Stimulated activated CD4-positive, alpha-beta T cell treated with anti-CD3 and anti-CD28 coated beads, Interleukin-2, amount 100 ng/mL, for 4 hours (primary cell): ENCODE results near the gene PDE3B.
"Not testable (repeated sequence)": the region's sequence is repeated elsewhere in the genome, so short reads cannot be mapped to it uniquely, and the experiment has no call there.

Source experiments
- DNase-seq: peaks from one replicate; pipeline ENCODE4 v3.0.0-alpha.2; 2020; ENCODE audit warnings: low read depth

The PDE3B gene

DNA sequence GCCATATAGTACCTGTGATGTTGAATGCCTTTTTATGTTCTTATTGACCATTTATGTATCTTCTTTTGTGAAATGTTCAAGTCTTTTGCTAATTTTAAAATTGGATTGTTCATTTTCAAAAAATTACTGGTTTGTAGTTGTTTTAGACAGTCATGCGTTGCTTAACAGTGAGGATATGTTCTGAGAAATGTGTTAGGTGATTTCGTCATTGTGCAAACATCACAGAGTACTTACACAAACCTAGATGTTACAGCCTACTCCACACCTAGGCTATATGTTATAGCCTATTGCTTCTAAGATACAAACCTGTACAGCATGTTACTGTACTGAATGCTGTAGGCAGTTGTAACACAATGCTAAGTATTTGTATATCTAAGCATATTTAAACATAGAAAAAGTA is 32.5 kb downstream of the PDE3B start:
- no peak for DNase-seq

DNA sequence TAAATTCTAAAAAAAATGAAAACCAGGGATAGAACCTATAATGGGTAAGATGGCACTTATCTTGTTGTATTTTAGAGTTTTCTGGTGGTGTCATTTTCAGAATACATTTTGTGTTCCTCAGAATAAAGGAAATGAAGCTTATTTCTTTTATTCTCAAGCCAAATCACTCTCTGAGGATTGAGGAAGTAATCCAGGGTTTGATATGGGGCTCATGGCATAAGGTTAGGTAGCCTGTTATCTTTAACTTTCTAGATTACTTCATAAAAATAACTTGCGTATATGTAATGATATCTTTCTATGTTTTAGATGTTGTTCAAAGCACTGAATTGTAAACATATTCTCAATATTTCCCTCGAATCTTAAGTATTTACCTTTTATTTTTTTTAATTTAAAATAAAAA is 33.5 kb downstream of the PDE3B start:
- no peak for DNase-seq

DNA sequence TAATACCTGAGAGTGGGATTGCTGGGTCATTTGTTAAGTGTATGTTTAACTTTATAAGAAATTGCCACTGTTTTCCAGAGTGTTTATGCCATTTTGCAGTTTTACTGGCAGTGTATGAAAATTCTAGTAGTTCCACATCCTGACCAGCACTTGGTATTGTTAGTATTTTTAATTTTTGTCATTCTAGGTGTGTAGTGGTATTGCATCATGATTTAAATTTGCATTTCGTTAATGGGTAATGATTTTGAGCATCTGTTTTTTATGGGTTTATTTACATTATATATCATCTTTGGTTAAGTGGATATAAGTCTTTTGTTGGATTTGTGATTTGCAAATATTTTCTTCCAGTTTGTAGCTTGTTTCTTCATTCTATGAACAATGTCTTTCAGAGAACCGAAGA is 34.7 kb downstream of the PDE3B start:
- DNase-seq = no peak

DNA sequence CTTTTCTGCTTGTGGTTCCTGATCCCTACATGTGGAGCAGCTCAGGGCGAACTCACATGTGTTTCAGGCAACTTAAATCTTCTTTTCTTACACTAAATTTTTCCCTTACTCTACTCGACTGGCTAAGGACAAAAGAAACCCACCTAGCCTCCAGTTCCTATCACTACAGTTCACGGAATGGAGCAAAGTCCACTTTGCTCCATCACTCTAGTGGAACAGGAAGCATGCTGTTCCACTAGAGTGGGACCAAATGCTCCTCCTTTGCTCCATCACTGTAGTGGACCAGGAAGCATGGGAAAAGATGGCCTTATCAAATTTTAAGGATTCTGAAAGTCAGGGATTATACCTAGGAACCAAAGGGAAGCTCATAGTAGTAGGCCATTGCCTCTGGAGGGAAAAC is 36.1 kb downstream of the PDE3B start:
- no peak for DNase-seq

DNA sequence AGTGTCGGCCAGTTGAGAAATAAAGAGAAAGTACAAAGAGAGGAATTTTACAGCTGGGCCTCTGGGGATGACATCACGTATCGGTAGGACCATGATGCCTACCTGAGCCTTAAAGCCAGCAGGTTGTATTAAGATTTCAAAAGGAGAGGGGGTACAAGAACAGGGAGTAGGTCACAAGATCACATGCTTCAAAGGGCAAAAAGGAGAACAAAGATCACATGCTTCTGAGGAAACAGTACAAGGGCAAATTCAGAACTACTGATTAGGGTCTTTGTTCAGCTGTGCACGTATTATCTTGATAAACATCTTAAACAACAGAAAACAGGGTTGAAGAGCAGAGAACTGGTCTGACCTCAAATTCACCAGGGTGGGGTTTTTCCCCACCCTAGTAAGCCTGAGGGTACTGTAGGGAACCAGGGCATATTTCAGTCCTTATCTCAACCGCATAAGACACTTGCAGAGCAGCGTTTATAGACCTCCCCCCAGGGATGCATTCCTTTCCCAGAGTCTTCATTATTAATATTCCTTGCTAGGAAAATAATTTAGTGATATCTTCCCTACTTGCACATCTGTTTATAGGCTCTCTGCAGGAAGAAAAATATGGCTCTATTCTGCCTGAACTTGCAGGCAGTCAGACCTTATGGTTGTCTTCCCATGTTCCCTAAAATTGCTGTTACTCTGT is 40.8 kb downstream of the PDE3B start:
- DNase-seq = not testable (repeated sequence)

DNA sequence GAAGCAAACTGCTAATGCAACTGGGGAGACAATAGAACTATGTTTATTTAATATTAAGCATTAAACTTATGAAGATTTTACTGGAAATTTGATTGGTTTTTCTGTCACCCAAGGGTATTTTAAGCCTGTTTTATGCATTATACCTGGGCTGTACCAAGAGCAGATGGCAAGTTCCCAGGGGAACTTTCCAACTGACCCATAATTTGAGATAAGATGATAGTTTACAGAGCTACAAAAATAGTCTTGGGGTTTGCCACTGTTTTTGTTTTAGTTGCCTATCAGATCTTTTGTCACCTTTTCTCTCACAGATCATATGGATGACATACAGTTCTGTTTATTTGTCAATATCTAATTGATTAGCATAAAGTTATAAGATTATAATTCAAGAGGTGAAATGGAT is 43.9 kb downstream of the PDE3B start:
- DNase-seq = no peak

DNA sequence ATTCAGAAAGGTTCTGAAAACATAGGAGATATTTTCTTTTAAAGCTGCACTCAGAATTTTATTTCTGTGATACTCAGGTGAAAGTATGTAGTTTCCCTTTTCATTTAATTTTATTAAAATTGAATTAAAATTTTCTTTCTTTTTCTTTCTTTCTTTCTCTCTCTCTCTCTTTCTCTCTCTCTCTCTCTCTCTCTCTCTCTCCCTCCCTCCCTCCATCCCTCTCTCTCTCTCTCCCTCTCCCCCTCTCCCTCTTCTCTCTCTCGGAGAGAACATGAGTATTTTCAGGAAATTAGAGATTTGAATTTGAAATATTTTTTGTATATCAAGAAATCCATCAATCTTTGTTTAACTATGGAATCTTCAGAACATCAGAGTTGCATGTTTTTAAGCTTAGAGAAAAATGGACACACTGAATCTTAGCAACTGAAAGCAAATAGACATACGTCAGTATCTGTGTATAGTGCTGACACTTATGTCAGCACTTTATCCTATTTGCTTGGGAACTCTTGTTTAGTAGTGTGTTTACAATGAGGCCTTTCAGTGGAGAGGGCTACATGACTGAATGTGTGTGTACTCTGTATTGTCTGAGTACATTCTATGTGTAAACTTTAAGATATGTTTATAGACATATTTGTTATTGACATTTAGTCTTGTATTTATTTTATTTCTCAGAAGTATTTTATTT is 44.5 kb downstream of the PDE3B start:
- DNase-seq = no peak

DNA sequence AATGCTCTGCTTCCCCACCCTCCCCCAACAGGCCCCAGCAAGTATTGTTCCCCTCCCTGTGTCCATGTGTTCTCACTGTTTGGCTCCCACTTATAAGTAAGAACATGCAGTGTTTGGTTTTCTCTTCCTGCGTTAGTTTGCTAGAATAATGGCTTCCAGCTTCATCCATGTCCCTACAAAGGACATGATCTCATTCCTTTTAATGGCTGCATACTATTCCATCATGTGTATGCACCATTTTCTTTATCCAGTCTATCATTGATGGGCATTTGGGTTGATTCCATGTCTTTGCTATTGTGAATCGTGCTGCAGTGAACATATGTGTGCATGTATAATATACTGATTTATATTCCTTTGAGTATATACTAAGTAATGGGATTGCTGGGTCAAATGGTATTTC is 52.1 kb downstream of the PDE3B start:
- DNase-seq = not testable (repeated sequence)

DNA sequence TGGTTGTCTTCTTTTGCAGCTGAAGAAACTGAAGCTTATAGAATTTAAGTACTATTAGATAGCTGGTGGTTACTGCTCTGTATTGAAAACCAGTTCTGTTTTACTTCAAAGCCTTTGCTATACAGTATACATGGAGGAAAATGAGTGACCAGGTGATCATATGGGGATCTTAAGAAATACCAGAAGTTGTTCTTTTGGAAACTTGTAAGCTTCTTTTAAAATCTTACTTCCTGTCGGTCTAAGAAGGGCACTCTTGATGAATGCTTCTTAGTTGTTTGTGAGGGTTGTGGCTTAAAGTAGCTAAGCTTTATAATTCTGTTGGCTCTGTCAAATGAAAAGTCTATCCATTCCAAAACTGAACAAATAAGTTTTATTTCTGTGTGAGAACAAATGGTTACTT is 55.2 kb downstream of the PDE3B start:
- no peak for DNase-seq

DNA sequence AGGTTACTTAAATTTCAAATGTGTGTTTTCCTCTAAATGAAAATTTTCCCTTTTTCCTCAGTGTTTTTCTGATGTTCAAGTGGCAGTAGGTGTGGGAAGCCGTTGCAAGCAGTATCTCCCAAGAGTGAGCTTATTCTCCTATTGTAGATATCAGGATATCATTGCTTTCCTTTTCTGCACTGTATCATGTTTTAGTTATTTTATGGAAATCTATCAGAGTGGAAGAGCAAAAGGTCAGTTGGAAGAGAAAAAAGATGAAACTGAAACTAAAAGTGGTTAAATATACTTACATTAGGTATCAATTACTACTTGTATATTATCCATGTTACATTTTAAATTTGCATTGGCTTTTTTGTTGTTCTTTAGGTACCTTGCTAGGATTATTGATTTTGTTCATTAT is 57.0 kb downstream of the PDE3B start:
- no peak for DNase-seq

DNA sequence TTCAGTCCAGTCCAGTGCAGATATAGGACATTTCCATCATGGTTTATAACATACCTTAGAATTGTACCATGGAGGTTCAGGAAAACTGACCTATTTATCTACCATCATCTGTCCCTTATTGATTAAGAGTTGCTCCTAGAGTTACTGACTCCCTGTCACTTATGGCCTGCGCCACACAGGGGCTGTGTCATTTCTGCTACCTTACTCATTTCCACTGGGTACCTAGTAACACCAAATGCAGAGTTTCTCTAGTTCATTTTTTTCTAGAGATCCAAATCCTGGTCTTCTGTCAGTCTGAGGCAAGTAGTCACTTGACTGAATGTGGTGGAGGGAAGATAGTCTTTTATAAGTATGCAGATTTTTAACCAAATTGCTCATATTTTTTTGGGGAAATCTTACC is 59.2 kb downstream of the PDE3B start:
- DNase-seq = no peak

DNA sequence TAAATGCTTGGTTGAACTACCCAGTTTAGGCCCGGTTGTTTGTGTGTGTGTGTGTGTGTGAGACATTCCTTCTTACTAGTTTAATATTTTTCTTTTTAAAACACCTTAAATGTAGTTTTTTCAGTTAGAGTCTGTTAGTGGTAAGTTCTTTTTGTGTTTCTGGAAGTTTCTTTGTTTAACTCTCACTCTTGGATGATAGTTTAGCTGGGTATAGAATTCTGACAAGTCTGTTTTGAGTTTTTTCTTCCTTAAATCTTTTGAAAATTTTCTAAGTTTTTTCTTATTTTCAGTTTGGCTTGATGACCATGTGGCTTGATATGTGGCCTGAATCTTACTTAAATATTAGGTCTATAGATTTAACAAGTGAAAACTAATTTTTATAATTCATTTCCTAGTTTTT is 60.1 kb downstream of the PDE3B start:
- DNase-seq = no peak

DNA sequence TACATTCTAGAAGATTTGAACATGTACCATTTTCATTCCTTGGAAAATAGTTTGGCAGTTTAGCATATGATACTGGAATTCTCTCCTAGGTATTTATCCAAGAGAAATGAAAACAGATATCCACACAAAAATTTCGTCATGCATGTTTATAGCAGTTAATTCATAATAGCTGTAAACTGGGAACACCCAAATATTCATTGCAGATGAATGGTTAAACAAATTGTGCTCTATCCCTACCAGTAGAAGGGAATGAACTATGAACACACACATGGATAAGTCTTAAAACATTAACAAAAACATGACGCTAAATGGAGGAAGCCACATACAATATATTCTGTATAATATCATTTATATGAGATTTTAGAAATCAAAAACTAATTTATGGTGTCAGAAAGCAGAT is 61.5 kb downstream of the PDE3B start:
- no peak for DNase-seq

DNA sequence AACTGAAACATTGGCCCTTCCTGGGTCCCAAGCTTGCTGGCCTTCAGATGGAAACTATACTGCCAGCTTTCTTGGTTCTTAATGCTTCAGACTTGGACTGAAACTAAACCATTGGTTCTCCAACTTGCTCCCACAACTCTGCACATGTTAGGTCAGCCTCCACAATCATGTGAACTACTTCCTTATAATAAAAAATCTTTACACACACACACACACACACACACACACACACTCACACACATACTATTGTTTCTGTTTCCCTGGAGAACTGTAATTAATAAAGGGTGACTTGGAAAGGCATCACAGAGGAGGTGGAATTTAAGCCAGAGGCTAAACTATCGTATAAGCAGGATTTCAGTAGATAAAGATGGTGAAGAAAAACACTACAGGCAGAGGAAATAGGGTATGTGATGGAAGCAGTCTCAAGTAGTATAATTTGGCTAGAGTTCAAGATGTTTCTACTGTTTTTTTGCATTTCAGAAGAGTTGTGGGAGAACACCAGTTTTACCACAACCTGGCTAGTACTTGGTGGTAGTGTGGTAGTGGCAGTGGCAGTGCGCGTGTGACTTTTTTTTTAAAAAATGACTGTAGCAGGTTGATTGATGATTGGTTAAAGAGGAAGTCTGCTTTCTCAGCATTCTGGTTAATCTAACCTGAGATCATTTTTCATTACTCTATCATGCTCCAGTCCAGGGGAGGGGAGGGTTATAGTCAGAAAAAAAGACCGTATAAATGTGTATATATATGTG is 70.1 kb downstream of the PDE3B start:
- no peak for DNase-seq

DNA sequence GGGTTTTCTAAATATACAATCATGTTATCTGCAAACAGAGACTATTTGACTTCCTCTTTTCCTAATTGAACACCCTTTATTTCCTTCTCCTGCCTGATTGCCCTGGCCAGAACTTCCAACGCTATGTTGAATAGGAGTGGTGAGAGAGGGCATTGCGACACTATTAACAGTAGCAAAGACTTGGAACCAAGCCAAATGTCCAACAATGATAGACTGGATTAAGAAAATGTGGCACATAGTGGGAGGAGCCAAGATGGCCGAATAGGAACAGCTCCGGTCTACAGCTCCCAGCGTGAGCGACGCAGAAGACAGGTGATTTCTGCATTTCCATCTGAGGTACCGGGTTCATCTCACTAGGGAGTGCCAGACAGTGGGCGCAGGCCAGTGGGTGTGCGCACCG is 72.1 kb downstream of the PDE3B start:
- not testable (repeated sequence) for DNase-seq

DNA sequence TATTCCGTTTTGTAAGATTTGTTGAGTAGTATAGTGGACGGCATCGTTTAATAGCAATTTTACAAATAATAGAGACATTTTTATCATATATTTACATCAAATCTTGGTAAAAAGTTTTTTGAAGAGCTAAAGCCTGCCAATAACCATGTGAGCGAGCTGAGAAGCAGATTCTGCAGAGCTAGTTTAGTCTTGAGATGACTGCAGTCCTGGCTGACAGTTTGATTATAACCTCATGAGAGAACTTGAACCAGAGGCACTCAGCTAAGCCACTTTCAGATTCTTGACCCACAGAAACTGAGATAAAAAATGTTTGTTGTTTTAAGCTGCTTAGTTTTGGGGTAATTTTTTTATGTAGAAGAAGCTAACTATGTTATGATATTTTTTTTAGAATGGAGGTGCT is 78.9 kb downstream of the PDE3B start:
- DNase-seq = no peak

DNA sequence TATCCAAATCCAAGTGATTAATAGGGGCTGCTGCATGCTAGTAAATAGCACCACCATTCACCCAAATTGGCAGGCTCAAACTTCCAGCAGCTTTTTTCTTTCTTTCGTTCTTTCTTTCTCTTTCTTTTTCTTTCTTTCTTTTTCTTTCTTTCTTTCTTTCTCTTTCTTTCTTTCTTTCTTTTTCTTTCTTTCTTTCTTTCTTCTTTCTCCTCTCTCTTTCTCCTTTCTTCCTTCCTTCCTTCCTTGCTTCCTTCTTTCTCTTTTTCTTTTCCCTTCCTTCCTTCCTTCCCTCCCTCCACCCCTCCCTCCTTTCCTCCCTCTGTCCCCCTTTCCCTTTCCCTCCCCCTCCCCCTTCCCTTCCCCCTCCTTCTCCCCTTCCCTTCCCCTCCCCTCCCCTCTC is 81.5 kb downstream of the PDE3B start:
- DNase-seq = no peak

DNA sequence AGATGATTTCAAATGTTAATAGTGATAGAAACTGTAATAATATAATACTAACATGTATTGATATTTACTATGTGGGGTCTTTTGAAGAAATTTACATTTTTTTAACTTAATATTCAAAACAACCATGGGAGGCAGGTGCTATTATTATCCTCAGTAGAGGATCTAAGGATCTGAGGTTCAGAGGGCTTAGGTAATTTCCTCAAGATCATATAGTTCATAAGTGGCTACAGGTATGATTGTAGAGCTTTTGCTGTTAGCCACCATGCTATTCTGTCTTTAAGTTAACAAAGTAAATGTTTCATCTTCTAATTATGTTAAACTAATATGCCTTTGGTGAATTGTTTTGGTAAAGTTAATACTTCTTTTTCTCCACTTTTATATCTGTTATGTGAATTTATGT is 83.6 kb downstream of the PDE3B start:
- no peak for DNase-seq

DNA sequence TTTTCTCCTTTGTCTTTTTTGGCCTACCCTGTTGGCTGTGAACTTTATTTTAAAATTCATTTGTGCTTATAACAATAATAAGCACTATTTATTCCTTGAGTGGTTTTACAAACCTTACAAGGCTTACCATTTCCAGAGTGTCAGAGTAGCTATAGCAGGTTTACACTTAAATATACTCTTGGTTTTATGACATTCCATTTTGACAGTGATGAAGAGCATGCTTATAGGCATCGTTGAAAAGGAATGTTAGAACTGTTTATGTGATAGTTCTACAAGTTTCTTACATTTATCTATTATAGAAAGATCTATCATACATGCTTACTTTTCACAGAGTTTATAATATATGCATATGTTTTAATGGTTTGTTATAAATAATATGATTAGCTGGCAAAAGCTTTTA is 84.1 kb downstream of the PDE3B start:
- no peak for DNase-seq

DNA sequence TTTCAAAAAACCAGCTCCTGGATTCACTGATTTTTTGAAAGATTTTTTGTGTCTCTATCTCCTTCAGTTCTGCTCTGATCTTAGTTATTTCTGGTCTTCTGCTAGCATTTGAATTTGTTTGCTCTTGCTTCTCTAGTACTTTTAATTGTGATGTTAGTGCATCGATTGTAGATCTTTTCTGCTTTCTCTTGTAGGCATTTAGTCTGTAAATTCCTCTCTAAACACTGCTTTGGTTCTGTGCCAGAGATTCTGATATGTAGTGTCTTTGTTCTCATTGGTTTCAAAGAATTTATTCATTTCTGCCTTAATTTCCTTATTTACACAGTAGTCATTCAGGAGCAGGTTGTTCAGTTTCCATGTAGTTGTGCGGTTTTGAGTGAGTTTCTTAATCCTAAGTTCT is 96.9 kb downstream of the PDE3B start:
- not testable (repeated sequence) for DNase-seq

DNA sequence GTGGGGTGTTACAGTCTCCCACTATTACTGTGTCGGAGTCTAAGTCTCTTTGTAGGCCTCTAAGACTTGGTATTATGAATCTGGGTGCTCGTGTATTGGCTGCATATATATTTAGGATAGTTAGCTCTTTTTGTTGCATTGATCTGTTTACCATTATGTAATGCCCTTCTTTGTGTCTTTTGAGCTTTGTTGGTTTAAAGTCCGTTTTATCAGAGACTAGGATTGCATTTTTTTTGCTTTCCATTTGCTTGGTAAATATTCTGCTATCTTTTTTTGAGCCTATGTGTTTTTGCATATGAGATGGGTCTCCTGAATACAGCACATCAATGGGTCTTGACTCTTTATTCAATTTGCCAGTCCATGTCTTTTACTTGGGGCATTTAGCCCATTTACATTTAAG is 97.6 kb downstream of the PDE3B start:
- DNase-seq = no peak

DNA sequence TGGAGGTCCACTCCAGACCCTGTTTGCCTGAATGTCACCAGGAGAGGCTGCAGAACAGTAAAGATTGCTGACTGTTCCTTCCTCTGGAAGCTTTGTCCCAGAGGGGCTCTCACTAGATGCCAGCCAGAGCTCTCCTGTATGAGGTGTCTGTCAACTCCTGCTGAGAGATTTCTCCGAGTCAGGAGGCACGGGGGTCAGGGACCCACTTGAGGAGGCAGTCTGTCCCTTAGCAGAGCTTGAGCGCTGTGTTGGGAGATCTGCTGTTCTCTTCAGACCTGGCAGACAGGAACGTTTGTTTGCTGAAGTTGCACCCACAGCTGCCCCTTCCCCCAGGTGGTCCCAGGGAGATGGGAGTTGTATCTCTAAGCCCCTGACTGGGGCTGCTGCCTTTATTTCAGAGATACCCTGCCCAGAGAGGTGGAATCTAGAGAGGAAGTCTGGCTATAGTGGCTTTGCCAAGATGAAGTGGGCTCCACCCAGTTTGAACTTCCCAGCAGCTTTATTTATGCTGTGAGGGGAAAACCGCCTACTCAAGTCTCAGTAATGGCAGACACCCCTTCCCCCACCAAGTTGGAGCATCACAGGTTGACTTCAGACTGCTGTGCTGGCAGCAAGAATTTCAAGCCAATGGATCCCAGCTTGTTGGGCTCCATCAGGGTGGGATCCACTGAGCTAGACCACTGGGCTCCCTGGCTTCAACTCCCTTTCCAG is 99.4 kb downstream of the PDE3B start:
- no peak for DNase-seq

DNA sequence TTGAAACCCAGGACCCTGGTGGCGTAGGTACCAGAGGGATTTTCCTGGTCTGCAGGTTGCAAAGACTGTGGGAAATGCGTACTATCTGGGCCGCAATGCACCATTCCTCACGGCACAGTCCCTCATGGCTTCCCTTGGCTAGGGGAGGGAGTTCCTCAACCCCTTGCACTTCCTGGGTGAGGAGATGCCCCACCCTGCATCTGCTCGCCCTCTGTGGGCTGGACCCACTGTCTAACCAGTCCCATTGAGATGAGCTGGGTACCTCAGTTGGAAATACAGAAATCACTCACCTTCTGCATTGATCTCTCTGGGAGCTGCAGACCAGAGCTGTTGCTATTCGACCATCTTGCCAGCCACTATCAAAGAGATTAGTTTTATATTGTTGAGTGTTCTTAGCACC is 100.1 kb downstream of the PDE3B start:
- not testable (repeated sequence) for DNase-seq
